ENCODE results near the gene STMN1.

Gene STMN1

DNA sequence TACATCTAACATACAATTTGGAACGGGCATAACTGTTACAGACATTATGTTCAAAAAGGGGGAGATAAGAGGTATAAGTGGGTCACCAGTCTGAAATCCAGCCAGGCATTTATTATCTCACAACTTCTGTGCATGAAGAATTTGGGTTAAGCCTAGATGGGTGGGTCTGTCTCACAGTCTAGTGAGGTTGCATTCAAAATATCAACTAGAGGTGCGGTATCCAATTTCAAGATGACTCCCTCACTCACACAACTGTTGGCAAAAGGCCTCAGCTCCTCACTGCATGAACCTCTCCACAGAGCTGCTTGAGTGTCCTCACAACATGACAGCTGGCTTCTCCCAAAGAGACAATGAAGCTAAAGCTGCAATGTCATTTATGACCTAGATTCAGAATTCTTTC, 51.7 kb downstream of the STMN1 start:
- TF ChIP-seq, protein P1, sequence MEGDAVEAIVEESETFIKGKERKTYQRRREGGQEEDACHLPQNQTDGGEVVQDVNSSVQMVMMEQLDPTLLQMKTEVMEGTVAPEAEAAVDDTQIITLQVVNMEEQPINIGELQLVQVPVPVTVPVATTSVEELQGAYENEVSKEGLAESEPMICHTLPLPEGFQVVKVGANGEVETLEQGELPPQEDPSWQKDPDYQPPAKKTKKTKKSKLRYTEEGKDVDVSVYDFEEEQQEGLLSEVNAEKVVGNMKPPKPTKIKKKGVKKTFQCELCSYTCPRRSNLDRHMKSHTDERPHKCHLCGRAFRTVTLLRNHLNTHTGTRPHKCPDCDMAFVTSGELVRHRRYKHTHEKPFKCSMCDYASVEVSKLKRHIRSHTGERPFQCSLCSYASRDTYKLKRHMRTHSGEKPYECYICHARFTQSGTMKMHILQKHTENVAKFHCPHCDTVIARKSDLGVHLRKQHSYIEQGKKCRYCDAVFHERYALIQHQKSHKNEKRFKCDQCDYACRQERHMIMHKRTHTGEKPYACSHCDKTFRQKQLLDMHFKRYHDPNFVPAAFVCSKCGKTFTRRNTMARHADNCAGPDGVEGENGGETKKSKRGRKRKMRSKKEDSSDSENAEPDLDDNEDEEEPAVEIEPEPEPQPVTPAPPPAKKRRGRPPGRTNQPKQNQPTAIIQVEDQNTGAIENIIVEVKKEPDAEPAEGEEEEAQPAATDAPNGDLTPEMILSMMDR (conservative IDR thresholded peaks at IDR 0.05; ENCODE audit: low read depth, low read length) = no peak
- H3K4me3 ChIP-seq (ENCODE audit: low read length) = no peak overlapping the region
- no peak for DNase-seq (ENCODE audit: low read depth)
